Coronary artery (tissue), 2 donors: Measurements from ENCODE around the gene PBX3.

Experiments used
- DNase-seq: peaks from one replicate; pipeline ENCODE4 v3.0.0-alpha.2; 2017; ENCODE audit warnings: low spot score
- H3K27ac ChIP-seq, 2 donors: fragments of 200-600 bp; sonication (generic); one replicate each; pipeline ENCODE4 v1.5.1; 2016 to 2019
- H3K4me3 ChIP-seq: fragments of 200-600 bp; sonication (generic); 2 replicates; pipeline ENCODE4 v1.5.1; 2016; ENCODE audit warnings: mild to moderate bottlenecking, moderate library complexity
- CTCF ChIP-seq: fragments of 200-600 bp; sonication (generic); IDR thresholded peaks from one replicate; pipeline ENCODE4 v1.5.1; 2019; ENCODE audit warnings: antibody characterized with exemption

The PBX3 gene

GRCh38 chr9:125825762-125826161 is 78.6 kb downstream of the PBX3 start:
- no peak for TF ChIP-seq CTCF
- Histone ChIP-seq H3K27ac (no peak overlapping the region), H3K4me3 (no peak overlapping the region)
- no peak for DNase-seq

DNA sequence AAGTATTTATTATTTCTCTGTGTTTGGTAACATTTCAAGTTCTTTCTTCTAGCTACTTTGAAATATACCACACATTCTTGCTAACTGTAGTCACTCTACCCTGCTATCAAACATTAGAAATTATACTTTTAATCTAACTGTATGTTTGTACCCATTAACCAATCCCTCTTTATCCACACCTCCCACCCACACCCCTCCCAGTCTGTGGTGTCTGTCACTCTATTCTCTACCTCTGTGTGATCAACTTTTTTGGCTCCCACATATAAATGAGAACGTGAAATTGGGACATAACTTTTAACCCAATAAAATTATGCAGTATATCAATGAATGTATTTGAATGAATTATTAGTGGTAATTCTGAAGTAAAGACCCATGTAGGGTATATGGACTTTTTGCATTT is 79.7 kb downstream of the PBX3 start:
- no peak for DNase-seq
- H3K27ac ChIP-seq = no peak overlapping the region
- TF ChIP-seq CTCF = no peak
- H3K4me3 ChIP-seq = no peak overlapping the region

- DNase-seq = no peak
- peak overlapping the region; percentile 63 for H3K4me3 ChIP-seq
- TF ChIP-seq CTCF = no peak
- H3K27ac ChIP-seq = no peak overlapping the region
Observed at GRCh38 chr9:125829743-125830142, 82.6 kb downstream of the PBX3 start.

DNA sequence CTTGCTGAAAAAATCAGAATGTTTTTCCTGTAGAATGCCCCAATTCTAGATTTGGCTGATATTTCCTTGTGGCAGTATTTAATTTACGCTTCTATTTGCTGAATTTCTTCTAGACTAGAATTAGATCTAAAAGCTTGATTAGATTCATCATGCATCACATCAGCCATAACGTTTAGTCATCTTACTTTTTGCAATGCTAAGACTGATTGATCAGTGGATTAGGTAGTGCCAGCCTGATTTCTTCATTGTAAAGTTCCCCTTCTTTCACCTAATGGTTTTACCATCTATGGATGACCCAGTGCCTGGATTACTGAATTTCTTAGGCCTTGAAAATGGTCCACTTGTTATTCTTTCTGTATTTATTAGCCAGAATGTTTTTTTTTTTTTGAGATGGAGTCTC is 83.9 kb downstream of the PBX3 start:
- TF ChIP-seq CTCF = no peak
- no peak for DNase-seq
- H3K27ac ChIP-seq = no peak overlapping the region
- H3K4me3 ChIP-seq = no peak overlapping the region

DNA sequence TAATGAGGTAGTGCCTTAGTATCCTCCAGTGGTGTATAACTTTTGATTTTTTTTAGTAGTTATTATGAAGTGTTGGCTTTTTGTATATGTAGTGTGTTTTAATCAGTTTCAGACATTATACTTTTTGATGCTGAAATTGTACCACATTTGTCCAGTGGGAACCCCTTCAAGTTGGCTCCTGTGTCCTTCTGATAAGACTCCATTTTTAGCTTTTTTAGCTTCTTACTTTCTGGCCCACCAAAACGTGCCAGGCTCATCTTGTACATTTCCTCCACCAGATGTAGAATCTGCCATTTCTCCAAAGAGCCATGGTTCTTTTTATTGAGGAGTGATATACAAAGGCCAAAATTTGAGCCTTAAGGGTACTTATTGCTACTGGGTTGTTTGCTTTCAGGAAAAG is 84.4 kb downstream of the PBX3 start:
- no peak overlapping the region for H3K27ac ChIP-seq
- no peak for TF ChIP-seq CTCF
- H3K4me3 ChIP-seq = no peak overlapping the region
- DNase-seq = no peak

GRCh38 chr9:125835655-125836054 is 88.5 kb downstream of the PBX3 start:
- no peak for TF ChIP-seq CTCF
- DNase-seq = no peak
- no peak overlapping the region for H3K4me3 ChIP-seq
- H3K27ac ChIP-seq = no peak overlapping the region

GRCh38 chr9:125839317-125839716 is 92.1 kb downstream of the PBX3 start:
- no peak for TF ChIP-seq CTCF
- Histone ChIP-seq H3K27ac (no peak overlapping the region), H3K4me3 (no peak overlapping the region)
- no peak for DNase-seq
